ENCODE measurements around the gene SPHK2. TPM values are rescaled to one million over a fixed set of nuclear protein-coding genes. Genes with fewer than 3 reads are reported as not detected.

SPHK2 gene
- total RNA-seq, 2 donors from 2014 or later = 99.5 to 114 TPM

DNA sequence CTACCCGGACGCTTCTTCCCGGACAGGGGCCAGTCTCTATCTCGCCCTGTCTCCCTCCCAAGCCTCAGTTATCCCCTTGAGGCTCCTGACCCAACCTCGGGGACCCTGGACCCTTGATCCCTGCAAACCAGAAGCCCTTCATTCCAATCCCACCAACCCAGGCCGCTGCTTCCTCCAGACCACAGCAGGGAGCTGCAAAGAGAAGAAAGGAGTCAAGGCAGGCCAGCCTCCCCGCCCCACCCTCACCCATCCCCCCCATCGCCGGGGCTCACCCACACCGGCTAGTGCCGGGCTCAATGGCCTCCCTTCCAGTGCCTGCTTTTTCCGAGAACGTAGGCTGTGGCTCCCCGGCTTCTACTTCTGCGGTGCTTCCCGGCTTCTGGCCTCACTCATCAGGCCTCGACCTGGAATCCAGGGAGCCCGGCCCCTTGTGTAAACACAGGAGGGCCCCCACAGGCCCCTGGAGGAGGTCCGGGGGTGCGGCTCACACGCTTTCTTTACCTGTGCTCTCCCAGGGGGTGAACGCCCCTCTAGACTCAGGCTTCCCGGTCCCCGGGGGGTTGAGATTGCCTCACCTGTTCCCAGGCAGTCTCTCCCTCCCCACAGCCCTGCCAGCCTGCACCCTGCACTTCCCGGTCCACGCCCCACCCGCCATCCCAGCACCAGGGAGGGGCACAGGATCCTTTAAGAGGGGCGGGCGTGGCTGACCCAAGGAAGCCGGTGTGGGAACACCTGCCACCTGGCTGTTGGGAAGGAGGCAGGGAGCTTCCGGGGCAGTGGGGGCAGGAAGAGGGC, 4.7 kb upstream of the SPHK2 start, which contains the start of gene FAM83E:
FAM83E (minus strand) TSS at position 641 of the 795 bp plus-strand sequence. CDS start 1,704 bp downstream, outside the sequence.
- H3K27ac ChIP-seq (ENCODE audit: low read depth, low read length) = peak within 1 kb of the TSS; percentile 57
- Mint-ChIP-seq H3K9me3 (no peaks in the 10 kb centered on the region), H3K4me3 (peak within 1 kb of the TSS; percentile 99), H3K27me3 (ENCODE audit: insufficient read depth) (no peaks in the 10 kb centered on the region), H3K27ac (peak within 1 kb of the TSS; percentile 97), H3K4me1 (peaks cover 30% of the 10 kb centered on the region), H3K36me3 (ENCODE audit: low read depth) (peaks cover 34% of the 10 kb centered on the region)
- TF ChIP-seq, protein P1, sequence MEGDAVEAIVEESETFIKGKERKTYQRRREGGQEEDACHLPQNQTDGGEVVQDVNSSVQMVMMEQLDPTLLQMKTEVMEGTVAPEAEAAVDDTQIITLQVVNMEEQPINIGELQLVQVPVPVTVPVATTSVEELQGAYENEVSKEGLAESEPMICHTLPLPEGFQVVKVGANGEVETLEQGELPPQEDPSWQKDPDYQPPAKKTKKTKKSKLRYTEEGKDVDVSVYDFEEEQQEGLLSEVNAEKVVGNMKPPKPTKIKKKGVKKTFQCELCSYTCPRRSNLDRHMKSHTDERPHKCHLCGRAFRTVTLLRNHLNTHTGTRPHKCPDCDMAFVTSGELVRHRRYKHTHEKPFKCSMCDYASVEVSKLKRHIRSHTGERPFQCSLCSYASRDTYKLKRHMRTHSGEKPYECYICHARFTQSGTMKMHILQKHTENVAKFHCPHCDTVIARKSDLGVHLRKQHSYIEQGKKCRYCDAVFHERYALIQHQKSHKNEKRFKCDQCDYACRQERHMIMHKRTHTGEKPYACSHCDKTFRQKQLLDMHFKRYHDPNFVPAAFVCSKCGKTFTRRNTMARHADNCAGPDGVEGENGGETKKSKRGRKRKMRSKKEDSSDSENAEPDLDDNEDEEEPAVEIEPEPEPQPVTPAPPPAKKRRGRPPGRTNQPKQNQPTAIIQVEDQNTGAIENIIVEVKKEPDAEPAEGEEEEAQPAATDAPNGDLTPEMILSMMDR (conservative IDR thresholded peaks at IDR 0.05) = no peak
- peaks cover 27% of the 10 kb centered on the region for H3K4me1 ChIP-seq (ENCODE audit: control insufficient read depth, insufficient read depth, low read length)
- peak; percentile 91 for DNase-seq
- H3K4me3 ChIP-seq (ENCODE audit: low read length) = no peak within 1 kb of the TSS
- no peaks in the 10 kb centered on the region for H3K9me3 ChIP-seq (ENCODE audit: control insufficient read depth, low read length)
- H3K9ac ChIP-seq (ENCODE audit: extremely low read depth, low read length, poor library complexity, severe bottlenecking) = peak within 1 kb of the TSS; percentile 17
- WGBS, 2 experiments (ENCODE audit: insufficient coverage in 1 of 2, insufficient read length in 1 of 2) = 42 to 54% methylated on average over 13 to 31 of the region's 31 CpGs
- no peaks in the 10 kb centered on the region for H3K27me3 ChIP-seq (ENCODE audit: control insufficient read depth, insufficient read depth, low read length, poor library complexity, severe bottlenecking)
- H3K36me3 ChIP-seq (ENCODE audit: control insufficient read depth, insufficient read depth, low read length) = peaks cover 33% of the 10 kb centered on the region

DNA sequence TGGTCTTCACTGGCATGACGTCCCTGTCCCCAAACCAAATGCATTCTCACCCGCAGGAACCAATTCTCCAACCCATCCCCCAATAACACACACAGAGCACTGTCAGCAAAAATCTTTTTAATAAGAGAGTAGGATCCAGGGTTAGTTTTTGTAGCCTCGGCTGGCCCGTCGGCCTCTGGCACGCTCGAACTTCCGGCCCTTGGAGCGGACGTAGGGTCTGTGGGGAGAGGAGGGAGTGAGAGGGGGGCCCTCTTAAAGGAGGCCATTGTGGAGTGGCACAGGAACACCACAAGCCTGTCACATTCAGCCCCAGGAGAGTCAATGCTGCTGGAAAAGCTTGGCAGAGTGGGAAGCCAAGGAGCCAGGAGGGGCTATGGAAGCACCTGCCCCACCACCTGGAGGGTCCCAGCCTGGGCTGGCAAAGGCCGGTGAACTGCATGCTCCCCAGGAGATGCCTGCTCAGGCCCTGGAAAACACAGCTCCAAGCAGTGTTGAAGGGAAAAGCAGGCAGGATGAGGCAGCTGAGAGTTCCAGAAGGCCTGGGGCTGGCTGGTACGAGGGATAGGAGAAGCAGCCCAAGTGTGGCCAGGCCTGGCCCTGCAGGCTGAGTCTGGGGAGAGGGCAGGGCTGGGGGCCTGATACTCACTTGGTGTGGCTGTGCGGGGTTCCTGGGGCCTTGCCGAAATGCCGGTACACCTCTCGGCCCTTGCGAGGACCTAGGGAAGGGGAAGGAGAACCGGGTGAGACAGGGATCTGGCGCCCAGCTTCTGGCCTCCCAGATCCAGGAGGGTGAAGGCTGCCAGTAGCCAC, 3.9 kb upstream of the SPHK2 start:
- peak overlapping the region; percentile 12 for H3K27ac ChIP-seq (ENCODE audit: low read depth, low read length)
- no peak overlapping the region for H3K4me3 ChIP-seq (ENCODE audit: low read length)
- H3K4me1 Mint-ChIP-seq = peaks cover 33% of the 10 kb centered on the region

DNA sequence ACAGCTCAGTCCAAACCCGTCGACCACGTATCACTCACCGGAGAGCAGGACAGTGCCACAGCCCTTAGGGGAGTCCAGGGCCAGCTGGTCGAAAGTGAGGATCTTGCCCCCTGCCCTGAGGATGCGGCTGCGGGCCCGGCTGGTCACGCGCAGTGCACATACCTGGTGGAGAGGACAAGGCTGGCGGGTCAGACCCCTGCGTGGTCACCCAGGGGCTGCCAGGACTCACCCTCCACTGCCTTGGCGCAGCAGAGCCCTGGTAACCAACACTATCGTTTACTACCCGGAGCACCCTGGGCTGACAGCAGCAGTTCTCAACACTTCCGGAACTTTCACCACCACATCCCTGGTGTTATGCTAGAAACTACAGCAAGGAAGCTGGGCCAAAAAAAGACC, 3.3 kb upstream of the SPHK2 start:
- Histone ChIP-seq H3K4me1 (ENCODE audit: control insufficient read depth, insufficient read depth, low read length) (peaks cover 27% of the 10 kb centered on the region), H3K4me3 (ENCODE audit: low read length) (peak overlapping the region; percentile 100), H3K27me3 (ENCODE audit: control insufficient read depth, insufficient read depth, low read length, poor library complexity, severe bottlenecking) (no peaks in the 10 kb centered on the region), H3K36me3 (ENCODE audit: control insufficient read depth, insufficient read depth, low read length) (peaks cover 33% of the 10 kb centered on the region), H3K9ac (ENCODE audit: extremely low read depth, low read length, poor library complexity, severe bottlenecking) (peak overlapping the region; percentile 15), H3K27ac (ENCODE audit: low read depth, low read length) (no peak overlapping the region), H3K9me3 (ENCODE audit: control insufficient read depth, low read length) (no peaks in the 10 kb centered on the region)
- 85 to 94% methylated on average over 10 to 16 of the region's 16 CpGs for WGBS, 2 experiments (ENCODE audit: insufficient coverage in 1 of 2, insufficient read length in 1 of 2)
- H3K4me1 Mint-ChIP-seq = peaks cover 33% of the 10 kb centered on the region
- no peaks in the 10 kb centered on the region for H3K9me3 Mint-ChIP-seq
- H3K4me3 Mint-ChIP-seq = peak overlapping the region; percentile 99
- H3K27me3 Mint-ChIP-seq (ENCODE audit: insufficient read depth) = no peaks in the 10 kb centered on the region
- H3K27ac Mint-ChIP-seq = peak overlapping the region; percentile 97
- H3K36me3 Mint-ChIP-seq (ENCODE audit: low read depth) = peaks cover 34% of the 10 kb centered on the region
- no peak for DNase-seq
- TF ChIP-seq, protein P1 (conservative IDR thresholded peaks at IDR 0.05) = no peak

More for the DNA sequence above, 3.9 kb upstream of the SPHK2 start:
- peak; percentile 69 for DNase-seq
- Histone ChIP-seq H3K27me3 (ENCODE audit: control insufficient read depth, insufficient read depth, low read length, poor library complexity, severe bottlenecking) (no peaks in the 10 kb centered on the region), H3K9me3 (ENCODE audit: control insufficient read depth, low read length) (no peaks in the 10 kb centered on the region), H3K36me3 (ENCODE audit: control insufficient read depth, insufficient read depth, low read length) (peaks cover 33% of the 10 kb centered on the region), H3K9ac (ENCODE audit: extremely low read depth, low read length, poor library complexity, severe bottlenecking) (peak overlapping the region; percentile 17), H3K4me1 (ENCODE audit: control insufficient read depth, insufficient read depth, low read length) (peaks cover 27% of the 10 kb centered on the region)
- peak overlapping the region; percentile 97 for H3K27ac Mint-ChIP-seq
- TF ChIP-seq, protein P1 (conservative IDR thresholded peaks at IDR 0.05) = no peak
- H3K9me3 Mint-ChIP-seq = no peaks in the 10 kb centered on the region
- peaks cover 34% of the 10 kb centered on the region for H3K36me3 Mint-ChIP-seq (ENCODE audit: low read depth)
- H3K4me3 Mint-ChIP-seq = peak overlapping the region; percentile 99
- H3K27me3 Mint-ChIP-seq (ENCODE audit: insufficient read depth) = no peaks in the 10 kb centered on the region
- WGBS, 2 experiments (ENCODE audit: insufficient coverage in 1 of 2, insufficient read length in 1 of 2) = 89 to 94% methylated on average over 9 to 18 of the region's 19 CpGs

Measured in endodermal cell (in vitro differentiated cells).